Measurements from ENCODE around the gene GPANK1.

The GPANK1 gene

DNA sequence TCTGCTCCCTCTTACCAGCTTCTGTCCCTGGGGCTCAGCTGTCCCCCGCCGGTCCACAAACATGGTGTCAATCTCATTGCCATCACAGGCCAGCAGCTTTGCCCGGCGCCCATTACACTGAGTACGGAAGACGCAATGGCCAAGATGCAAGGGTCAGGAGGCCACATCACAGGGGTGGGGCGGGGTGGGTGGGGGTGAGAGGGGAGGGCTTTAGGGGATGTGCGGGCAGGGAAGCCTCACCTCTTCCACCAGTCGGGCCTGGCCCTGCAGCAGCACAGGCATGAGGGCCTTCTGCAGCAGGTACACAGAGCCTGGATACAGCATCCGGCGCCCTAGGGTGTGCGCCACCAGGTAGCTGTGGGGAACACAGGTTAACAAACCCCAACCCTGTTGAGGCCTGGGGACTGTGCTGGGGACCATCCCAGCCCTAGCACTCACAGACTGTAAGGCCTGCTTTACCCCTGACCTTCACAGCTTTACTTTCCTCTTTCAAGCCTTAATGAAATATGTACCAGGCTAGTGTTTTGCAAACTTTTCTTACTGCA is 26.8 kb upstream of the GPANK1 start:
- DNase-seq (ENCODE audit: low read depth): no peak
- H3K4me3 ChIP-seq (ENCODE audit: control insufficient read depth, low read depth, low read length): no peak overlapping the region
- TF ChIP-seq, protein P1, sequence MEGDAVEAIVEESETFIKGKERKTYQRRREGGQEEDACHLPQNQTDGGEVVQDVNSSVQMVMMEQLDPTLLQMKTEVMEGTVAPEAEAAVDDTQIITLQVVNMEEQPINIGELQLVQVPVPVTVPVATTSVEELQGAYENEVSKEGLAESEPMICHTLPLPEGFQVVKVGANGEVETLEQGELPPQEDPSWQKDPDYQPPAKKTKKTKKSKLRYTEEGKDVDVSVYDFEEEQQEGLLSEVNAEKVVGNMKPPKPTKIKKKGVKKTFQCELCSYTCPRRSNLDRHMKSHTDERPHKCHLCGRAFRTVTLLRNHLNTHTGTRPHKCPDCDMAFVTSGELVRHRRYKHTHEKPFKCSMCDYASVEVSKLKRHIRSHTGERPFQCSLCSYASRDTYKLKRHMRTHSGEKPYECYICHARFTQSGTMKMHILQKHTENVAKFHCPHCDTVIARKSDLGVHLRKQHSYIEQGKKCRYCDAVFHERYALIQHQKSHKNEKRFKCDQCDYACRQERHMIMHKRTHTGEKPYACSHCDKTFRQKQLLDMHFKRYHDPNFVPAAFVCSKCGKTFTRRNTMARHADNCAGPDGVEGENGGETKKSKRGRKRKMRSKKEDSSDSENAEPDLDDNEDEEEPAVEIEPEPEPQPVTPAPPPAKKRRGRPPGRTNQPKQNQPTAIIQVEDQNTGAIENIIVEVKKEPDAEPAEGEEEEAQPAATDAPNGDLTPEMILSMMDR (conservative IDR thresholded peaks at IDR 0.05; ENCODE audit: control insufficient read depth, insufficient read depth, low read depth, low read length): no peak

DNA sequence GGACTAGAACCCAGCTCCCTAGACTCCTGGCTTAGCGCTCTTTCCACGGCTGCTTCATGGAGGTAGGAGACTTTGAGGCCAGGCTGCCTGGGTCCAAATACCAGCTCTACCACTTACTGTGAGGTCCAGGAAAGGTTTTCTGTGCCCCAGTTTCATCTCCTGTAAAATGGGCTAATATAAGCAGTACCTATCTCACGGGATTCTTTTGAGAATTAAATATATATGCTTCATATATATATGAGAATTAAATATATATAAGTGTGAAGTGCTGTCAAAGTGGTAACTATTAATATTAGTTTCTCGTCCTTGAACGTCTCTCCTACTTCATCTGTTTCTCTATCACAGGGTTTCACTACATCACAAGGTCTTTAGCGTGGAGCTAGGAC is 26.3 kb upstream of the GPANK1 start:
- H3K4me3 ChIP-seq (ENCODE audit: control insufficient read depth, low read depth, low read length): no peak overlapping the region
- TF ChIP-seq, protein P1 (conservative IDR thresholded peaks at IDR 0.05; ENCODE audit: control insufficient read depth, insufficient read depth, low read depth, low read length): no peak
- no peak for DNase-seq (ENCODE audit: low read depth)

DNA sequence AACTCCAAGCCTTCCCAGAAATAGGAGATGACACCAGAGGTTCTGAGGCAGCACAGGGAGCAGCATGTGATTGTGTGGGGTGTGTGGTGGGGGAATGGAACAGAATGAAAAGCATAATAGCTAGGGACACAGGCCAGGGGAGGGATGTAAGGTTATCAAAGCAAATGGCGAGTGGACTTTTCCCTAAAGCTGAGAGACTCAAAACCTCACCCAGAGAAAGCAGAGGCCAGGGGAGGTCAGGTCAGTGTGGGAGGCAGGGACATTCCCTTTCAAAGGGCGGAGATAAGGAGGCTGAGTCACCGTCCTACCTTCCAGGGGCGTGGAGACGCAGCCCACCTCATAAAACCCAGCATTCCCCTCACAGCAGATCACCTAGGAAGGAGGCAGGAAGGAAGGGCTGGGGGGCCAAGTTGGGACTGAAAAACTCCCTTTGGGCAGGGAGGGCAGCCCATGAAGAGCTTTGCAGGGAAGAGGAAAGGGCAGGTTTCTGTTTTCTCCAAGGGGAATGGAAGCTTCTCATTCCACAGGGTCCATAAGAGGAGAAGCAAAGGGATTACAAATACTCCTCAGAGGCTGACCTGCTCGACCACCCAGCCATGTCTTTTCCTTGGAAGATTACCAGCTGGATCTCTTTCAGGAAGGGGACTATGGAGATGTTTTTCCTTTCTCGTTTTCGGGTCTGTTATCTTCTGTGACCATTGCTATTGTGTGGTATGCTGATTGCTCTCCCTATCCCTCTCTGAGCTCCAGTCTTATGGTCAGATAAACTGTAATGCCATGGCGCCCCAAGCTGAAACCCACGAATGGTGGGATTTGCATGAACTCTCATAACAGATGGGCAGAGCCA is 25.7 kb upstream of the GPANK1 start:
- no peak overlapping the region for H3K4me3 ChIP-seq (ENCODE audit: control insufficient read depth, low read depth, low read length)
- TF ChIP-seq, protein P1 (conservative IDR thresholded peaks at IDR 0.05; ENCODE audit: control insufficient read depth, insufficient read depth, low read depth, low read length): no peak
- DNase-seq (ENCODE audit: low read depth): no peak

DNA sequence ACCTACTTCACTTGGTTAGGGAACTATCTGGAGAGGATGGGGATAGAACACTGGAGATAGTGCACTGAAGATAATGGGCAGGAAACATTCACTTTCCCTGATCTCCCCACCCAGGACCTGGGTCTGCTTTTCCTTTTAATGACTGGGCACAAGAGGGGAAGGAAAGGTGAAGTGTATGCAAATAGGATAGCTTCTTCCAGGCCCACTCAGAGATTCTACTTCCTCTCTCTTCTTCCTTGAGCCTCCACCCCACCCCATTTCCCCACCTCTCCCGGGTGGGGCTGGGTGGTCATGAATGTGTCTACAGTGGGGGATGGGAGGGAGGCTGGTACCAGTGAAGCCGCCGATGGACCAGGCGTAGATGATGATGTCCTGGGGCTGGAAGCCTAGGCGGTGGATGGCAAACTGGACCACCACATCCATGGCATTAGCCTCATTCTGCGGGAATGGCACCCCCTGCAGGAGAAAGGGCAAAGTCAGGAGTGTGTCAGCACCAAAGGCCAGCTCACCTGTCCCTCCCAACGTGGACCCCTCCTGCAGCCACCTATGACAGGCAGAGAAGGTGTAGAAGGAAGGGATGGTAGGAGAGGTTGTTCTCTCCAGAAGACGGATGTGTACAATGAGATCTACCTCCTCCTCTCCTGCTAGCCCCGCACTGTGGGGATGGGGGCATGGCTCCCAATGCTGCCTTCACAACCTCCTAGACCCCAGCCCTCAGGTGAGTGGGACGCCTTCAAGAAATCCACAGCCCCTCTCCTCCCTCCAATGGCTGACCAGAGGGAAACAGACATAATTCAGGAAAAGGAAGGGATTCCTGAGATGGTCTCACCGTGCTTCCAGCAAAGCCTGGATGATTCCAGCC is 24.7 kb upstream of the GPANK1 start:
- TF ChIP-seq, protein P1 (conservative IDR thresholded peaks at IDR 0.05; ENCODE audit: control insufficient read depth, insufficient read depth, low read depth, low read length): peak; percentile 45
- DNase-seq (ENCODE audit: low read depth): no peak
- H3K4me3 ChIP-seq (ENCODE audit: control insufficient read depth, low read depth, low read length): no peak overlapping the region

DNA sequence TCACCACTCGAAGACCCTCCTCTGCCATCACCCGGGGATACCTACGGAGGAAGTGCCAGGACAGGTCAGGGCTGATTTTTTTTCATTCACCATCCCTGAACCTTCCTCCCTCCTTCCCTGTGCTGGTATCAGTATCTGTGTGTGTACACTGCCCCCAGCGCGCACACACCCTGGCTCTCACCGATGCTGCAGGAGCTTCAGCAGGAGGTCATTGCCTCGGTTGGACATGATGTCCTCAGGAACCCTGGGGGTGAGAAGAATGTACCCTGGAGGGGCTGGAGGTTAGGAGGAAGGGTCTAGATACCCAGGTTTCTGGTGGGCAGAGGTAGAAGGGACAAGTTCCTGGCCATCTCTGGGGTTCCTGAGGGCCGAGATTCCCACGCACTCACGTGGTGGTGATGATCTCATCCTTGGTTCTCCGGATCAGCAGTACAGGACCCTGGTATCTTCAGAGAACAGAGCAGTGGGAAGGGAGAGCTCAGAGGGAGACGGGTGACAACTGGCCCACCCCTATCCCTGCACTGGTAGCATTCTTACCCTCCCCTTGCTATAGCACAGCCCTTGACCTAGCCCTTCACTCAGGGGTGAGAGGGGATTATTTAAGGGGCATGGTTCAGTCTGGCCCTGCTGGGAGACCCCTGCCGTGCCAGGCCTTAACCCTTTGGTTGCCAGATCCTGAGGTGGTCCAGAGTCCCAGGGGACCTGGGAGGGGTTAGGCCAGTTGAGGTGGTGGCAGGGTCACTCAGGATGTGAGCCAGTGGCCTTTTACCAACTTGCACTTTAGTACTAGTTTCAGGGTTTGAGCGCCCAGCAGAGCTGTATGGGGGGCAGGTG is 23.3 kb upstream of the GPANK1 start:
- no peak for DNase-seq (ENCODE audit: low read depth)
- TF ChIP-seq, protein P1 (conservative IDR thresholded peaks at IDR 0.05; ENCODE audit: control insufficient read depth, insufficient read depth, low read depth, low read length): no peak
- no peak overlapping the region for H3K4me3 ChIP-seq (ENCODE audit: control insufficient read depth, low read depth, low read length)

DNA sequence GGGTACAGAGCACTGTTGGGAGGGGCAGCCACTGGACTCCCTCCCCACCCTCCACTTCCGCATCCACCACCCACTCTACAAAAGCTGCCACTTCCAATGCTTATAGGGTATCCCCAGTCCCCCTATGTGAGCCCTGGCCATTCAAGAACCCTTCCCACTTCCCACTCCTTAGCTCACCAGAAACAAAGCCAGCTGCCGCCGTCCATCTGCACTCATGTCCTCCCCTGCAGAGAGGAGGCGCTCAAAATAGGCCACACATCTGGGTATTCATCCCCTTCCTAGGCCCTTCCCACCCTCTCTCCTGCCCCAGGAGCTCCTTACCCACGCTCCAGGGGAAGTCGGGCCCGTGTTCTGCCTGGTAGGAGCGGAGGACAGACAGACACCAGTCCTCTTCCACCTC is 22.5 kb upstream of the GPANK1 start:
- TF ChIP-seq, protein P1 (conservative IDR thresholded peaks at IDR 0.05; ENCODE audit: control insufficient read depth, insufficient read depth, low read depth, low read length): no peak
- no peak overlapping the region for H3K4me3 ChIP-seq (ENCODE audit: control insufficient read depth, low read depth, low read length)
- no peak for DNase-seq (ENCODE audit: low read depth)
